Ecto neural progenitor cell (in vitro differentiated cells): Measurements from ENCODE around the gene SSBP3.
"Not testable (repeated sequence)": the region's sequence is repeated elsewhere in the genome, so short reads cannot be mapped to it uniquely, and the experiment has no call there.

Experiments used
- DNase-seq: peaks from one replicate; pipeline ENCODE4 v3.0.0-alpha.2; 2018; ENCODE audit warnings: low spot score

SSBP3 gene

DNA sequence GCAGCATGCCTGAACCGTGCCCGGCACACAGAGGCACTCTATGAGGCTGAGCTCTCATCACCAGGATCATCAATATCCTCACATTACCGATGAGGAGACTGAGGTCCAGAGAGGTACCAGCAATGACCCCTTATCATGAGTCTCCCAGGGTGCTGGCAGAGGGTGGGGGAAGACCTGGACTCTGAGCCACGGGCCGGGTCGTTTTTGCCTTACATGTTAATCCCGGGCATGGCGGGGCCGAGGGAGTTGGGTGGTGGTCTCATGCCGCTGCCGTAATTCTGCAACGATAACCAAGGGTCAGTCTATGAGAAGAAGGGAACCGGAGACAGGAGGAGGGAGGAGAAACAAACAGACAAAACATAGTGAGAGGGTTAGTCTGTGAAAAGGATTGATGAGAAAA, 163.2 kb downstream of the SSBP3 start:
- no peak for DNase-seq

DNA sequence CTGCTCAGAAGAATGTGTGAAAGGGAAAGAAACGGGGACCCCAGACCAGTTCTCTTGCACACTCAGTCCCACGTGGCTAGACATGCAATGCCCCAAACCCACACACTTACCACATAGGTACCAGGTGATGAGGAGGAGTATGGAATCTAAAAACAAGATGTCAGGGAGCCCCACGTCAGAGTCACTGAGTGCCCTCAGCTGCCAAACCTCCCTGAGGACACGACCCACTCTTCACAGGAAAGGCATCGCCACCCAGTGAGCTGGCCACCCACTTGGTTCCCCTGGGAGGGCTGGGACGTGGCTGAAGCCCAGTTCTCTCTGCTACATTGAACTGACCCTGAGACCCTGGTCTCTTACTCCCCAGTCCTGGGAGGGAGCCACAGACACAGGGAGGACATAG, 164.8 kb downstream of the SSBP3 start:
- DNase-seq: no peak

DNA sequence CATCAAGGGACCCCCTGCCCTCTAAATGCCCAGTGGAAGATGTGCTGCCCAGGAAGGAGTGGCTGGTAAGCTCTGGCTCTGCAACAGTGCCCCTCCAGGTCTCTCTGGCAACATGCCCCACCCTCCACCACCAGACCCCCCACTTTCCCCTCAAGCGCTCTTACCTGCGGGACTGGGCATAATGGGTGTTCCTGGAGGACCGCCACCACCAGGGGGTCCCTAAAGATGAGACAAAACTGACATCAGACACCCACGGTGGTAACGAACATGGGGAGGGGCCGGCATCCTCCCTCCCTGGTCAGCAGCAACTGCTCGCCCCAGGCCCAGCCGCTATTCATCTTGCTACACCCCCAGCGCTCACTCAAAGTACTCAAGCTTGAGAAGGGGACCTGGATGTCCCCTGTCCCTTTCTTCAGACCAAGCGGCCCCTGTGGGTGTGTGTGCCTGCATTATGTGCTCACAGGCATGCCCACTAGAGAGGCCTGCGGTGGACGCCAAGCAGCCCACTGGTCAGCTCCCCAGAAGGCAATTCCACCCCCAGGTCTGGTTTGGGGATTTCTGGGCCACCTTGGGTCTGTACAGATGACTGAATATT, 165.4 kb downstream of the SSBP3 start:
- no peak for DNase-seq

DNA sequence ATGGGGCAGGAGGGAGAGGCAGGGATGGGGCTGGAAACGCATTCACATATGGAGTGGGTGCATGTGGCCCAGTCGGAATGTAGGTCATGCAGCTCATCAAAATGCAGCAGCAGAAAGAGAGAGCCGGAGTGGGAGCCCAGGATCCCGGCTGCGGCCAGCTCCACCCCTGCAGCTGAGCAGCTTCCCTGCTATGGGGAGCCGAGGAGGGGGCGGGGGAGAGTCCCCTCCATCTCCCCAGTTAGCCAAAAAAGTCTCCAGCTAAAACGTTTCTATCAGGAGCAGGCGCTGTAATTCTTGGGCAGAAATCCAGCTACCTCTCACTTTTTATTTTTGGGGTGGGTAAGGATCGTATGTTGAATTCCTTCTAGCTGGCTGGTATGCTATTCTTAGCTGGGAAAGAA, 166.6 kb downstream of the SSBP3 start:
- DNase-seq: no peak

DNA sequence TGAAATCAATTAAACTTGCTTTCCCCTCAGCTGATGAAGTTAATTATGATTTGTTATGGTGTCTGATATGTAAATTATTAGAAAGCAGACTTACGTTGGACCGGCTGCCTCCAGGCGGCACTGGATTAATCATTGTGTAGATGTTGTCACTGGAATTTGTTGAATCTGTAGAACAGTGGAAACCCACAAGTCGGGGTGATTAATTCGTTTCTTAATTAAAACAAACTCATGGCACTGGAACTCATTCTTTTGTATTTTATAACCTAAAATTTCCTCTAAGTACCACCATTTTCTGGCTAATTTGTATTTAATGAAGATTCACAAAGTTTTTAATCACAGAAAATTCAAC, 167.2 kb downstream of the SSBP3 start:
- no peak for DNase-seq

DNA sequence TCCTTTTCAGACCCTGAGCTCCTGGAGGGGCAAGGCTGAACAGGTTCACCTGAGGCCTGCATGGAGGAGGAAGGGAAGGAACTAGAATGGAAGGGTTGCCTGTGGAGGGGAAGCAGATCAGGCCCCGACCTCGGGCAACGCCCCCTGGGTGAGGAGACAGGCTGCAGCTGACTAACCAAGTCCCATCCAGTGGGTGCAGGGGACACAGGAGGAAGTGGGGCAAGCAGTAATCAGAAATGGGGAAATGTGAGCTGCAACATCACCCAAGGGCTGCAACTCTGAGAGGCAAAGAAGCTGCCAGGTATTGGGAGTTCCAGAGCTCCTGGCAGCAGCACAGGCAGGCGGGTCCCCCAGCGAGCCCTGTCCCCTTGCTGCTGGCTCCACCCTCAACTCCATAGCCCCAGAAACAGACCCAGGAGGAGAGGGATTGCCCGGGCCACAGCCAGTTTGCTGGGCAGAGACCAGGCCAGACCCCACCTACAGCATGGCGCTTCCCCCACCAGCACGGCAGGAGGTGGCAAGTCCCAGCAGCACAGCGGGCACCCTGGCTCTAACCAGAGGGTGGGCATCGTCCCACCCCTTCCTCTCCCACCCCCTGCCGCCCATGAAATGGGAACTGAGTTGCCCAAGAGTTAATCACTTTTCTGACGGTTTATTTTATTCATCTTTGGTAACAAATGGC, 167.7 kb downstream of the SSBP3 start:
- DNase-seq: no peak

DNA sequence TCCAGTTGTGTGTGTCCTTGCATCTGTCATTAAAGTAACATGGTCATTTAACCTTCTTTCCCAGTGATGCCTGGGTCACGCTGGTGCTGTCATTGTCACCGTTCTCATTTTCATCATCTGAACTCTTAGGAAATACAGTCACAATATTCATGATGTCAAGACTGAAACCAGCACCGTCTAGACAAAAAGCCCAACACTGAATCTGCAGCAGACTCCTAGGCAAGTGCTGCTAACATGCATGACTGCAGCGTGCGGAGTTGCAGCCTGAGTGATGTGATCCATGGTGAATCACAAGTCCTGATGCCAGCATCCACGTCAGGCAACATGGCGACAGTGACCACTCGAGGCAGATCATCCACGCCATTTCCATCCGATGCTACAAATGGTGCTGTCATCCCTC, 168.6 kb downstream of the SSBP3 start:
- DNase-seq: no peak

DNA sequence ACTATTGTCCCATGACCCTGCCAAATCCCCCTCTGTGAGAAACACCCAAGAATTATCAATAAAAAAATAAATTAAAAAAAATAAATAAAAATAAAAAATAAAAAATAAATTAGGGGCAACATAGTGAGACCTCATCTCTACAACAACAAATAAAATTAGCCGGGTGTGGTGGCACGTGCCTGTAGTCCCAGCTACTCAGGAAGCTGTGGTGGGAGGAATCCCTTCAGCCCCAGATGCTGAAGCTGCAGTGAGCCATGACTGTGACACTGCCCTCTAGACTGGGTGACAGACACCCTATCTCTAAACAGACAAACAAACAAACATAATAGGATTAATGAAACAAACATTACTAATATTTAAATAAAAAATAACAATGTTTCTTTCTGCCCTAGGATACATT, 171.9 kb downstream of the SSBP3 start:
- DNase-seq: no peak

DNA sequence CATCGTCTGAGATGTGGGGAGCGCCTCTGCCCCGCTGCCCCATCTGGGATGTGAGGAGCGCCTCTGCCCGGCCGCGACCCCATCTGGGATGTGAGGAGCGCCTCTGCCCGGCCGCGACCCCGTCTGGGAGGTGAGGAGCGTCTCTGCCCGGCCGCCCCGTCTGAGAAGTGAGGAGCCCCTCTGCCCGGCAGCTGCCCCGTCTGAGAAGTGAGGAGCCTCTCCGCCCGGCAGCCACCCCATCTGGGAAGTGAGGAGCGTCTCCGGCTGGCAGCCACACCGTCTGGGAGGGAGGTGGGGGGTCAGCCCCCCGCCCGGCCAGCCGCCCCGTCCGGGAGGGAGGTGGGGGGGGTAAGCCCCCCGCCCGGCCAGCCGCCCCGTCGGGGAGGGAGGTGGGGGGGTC, 173.0 kb downstream of the SSBP3 start:
- DNase-seq: not testable (repeated sequence)

DNA sequence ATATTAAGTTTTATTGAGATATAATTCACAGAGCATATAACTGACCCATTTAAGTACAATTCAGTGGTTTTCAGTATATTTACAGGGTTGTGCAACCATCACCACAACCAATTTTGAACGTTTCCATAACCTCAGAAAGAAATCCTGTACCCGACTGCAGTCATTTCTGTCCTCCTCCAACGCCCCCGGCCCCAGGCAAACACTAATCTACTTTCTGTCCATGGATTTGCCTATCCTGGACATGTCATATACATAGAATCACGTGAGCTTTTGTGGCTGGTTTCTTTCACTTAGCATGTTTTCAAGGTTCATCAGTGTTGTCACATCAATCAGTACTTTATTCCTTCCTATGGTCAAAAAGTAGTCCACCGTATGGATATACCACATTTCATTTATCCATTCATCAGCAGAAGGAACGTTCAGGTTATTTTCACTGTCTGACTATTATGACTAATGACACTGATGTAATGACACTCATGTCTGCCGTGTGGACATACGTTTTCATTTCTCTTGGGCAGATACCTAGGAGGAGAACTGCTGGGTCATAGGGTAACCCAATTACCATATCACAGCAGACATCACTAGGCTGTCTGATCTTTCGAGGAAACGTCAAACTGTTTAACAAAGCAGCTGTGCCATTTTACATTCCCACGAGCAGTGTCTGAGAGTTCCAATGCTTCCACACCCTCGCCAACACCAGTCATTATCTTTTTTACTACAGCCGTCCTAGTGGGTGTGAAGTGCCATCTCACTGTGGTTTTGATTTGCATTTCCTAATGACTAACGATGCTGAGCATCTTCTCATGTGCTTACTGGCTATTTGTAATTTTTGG, 175.5 kb downstream of the SSBP3 start:
- no peak for DNase-seq

DNA sequence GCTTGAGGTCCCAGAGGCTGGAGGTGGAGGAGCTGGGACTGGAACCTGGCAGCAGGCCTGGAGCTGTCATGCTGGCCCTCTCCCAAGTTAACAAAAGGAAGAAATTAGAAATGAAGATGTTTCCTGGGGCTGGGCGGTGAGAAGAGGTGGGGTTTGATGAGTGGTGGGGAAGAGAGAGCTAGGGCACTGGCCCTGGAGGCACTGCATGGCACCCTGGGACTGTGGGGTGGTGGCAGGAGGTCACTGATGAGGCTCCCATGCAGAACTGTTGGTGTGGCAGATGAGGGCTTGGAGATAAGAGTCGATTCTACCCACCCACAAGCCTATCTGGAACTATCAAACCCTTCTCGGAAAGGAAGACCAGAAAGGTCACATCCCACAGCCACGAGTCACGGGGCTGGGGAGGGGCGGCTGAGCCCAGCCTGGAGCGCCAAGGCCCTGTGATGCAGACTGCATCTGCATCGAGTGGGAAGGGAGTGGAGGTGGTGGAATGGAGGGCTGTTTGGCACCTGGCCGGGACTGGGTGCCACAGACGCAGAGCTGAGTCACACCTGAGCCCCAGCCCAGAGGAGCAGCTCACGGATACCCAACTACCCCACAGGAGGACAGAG, 176.8 kb downstream of the SSBP3 start:
- no peak for DNase-seq

DNA sequence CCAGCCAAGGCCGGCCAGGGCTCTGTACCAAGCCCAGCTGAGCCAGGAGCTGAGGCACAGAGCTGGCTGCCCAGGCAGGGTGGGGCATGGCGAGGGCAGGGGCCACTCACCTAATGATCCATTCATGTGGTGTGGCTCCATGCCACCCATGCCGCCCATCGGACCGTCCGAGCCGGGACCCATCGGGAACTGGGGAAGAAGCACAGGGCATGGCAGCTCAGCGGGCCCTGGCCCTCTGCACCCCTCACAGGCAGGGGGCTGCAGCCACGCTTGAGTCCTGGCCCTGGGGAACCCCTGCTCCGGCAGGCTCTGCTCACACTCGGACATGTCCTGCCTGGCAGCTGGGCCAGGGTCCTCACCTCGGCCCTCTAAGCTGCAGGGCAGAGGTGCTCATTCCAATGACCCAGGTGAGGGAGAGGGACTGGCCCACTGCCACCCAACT, 177.5 kb downstream of the SSBP3 start:
- no peak for DNase-seq

DNA sequence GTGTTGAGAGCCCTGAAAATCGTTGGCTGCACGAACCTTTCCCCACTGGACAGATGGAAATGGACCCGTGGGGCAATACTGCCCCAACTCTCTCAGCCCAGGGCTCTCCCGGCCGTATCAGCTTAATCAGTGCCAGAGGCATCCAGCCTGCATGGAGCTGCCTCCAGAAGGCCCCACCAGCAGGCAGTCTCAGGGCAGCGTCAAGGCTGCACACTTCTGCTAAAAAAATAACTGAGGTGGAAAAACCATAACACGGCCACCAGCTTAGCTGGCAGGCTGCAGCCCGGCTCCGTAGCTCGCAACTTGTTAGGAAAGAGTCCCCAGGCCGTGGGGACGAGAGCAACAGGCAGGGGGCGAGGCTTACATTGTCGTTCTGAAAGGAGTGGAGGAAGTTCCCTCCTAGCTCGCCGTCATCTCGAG, 178.3 kb downstream of the SSBP3 start:
- DNase-seq: peak; percentile 53

DNA sequence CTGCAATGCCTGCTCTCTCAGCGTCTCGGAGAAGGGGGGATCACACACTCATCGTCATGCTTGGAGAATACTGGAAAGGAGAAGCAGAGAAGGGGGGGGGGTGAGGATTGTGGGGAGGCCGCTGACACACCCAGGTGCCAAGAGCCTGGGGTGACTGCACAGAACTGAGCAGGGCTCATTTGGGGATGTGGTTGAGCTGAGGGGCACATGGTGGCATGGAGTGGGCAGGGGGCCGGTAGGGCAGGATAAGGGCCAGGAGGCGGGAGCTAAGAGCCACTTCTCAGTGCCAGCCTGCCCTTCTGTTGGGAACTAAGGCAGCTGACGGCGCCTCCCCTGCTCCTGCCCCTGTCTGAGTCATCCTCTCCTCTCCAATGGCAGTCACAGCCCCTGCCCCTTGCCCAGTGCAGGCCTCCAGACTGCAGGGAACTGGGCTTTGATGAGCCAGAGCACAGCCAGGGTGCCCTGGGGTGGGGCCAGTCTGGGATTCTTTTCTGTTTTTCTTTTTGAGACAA, 179.0 kb downstream of the SSBP3 start:
- peak; percentile 45 for DNase-seq

DNA sequence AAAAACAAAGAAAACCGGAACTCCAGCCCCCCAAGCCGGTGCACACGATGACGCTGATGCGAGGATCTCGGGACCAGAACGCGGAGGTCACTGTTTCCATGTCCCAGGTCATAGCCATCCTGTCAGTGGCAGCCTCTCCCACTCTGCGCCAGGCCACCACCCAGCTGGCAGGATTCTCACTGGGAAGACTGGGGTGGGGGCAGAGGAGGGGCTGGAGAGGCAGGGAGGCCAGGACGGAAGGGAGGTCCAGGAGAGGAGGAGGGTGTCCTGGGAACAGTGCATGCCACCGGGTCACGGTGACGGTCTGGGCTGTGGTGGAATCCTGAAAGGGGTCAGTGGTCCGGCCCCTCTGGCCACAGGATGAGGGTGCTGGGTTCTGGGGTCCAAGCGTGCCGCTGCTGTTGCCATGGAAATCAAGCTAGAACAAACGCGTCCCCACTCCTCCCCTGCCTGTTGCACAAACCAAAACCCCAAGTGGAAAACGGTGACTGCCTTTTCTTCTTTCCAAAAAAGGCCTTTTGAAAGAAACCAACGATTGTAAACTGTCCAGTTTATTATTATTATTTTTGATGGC, 180.1 kb downstream of the SSBP3 start:
- DNase-seq: no peak

DNA sequence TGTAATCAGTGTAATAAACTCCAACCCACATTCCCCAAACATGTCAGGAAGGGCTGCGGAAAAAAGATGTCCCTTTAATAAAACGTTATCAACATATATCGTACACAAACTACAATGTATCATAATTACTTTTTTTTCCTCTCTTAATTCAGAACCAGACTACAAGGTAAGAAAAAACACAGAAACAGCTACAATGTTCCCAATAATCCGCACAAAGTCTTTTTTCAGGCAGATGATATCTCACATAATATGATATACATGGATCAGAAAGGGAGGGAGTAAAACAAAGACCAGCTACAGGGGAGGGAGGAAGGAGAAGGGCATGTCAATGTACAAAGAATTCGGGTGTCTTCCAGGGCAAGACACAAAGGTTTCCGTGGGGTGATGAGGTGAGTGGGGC, 180.8 kb downstream of the SSBP3 start:
- DNase-seq: no peak

DNA sequence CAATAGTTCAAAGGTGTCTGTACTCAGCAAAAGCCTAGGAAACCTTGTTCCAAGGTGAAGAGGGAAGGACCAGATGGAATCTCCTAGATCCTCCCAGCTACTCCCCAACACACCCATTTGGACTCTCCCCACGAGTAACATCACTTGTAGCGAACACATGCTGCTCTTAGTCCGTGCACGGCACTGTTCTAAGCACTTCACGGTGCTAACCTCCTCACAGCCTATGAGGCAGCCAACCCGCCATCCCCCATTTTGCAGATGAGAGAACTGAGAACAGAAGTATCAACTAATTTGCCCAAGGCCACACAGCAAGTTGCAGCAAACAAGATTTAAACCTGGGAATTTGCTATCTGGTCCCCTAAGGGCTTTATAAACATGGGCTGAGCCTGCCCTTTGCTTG, 182.0 kb downstream of the SSBP3 start:
- DNase-seq: no peak

DNA sequence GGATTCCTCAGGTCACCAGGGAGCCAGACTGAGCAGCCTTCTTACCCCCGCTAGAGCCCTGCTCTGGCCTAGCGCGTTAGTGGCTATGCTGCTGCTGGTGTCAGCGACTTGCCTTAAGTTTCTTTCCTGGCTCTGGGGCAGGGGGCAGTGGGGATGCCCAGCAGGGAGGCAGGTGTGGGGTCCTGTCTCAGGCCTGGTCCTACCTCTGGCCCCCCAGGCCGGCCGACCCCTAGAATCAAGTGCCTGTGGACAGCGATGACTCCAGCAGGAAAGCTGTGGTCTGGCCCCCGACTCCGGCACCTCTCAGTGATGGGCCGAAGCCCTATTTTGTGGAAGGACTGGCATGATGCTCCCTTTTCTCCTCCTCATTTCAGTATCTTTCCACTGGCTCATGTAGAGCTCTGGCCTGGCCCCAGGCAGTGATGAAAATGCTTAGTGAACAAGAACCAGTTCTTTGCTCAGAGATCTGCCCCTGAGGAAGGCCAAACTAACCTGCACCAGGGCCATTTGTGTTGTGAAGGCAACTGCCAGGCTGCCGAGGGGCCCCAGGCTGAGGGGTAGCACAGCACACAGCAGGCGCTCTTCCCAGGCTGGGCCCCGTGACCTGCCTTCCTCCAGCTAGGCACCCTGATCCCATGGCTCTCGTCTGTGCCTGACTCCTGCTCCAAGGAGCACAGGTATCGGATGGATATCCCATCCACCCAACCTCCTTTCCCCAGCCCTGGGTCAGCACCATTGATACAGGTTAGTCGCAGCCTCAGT, 182.6 kb downstream of the SSBP3 start:
- DNase-seq: no peak

DNA sequence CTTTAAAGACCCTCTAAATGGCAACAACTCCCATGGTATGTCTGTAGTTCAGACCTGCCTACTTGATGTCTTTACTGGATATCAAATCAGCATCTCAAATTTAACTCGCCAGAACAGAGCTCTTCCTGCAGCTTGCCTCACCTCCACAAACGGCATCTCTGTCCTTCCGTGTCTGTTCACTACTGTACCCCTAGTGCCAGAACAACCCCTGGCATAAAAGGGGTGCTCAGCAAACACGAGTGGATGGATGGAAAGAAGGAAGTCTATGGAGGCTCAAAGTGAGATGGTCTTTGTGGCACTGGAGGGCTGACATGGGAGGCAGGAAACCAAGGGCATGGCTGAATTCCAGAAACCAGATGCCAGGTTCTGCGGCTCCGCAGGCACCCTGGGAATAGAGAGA, 183.5 kb downstream of the SSBP3 start:
- no peak for DNase-seq

DNA sequence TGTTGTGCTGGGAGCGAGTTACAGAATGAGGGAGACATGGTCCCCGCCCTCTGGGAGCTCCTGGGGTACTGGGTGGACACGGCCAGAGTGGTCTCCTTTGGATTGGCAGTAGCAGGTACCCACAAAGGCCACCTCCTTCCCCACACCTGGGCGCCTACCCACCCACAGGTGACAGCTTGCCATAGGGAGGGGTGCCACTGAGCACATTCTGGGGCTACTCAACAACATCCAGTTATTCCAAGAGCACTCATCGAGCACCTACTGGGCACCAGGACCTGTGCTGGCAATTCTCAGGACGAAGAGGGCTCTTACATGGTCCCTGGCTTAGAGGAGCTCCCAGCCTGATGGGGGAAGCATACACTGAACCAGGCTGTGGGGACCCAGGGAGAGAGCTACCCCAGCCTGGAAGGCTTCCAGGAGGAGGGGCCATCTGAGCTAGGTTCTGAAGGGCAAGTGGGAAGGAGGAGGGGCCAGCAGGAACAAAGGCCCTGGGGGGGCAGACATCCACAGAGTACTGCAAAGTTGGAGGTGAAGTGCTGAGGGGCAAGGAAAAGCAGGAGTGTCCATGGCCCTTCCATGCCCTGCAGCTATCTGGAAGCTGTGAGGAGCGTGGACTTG, 184.2 kb downstream of the SSBP3 start:
- DNase-seq: no peak
